OCI-LY1 (cell line): ENCODE data around the gene GOLGA1.

Experiments
- H2AFZ ChIP-seq: fragments of 200-600 bp; sonication (generic), shearing (Covaris generic); 2 replicates; pipeline ENCODE4 v1.6.0; 2014; ENCODE audit warnings: antibody characterized with exemption, mild to moderate bottlenecking, low read length
- H3F3A ChIP-seq: fragments of 200-600 bp; sonication (generic), shearing (Covaris generic); 2 replicates; pipeline ENCODE4 v1.6.0; 2014; ENCODE audit warnings: mild to moderate bottlenecking, antibody characterized with exemption, low read length, moderate library complexity; ENCODE audit not compliant: insufficient read depth
- H3K27ac ChIP-seq: fragments of 200-600 bp; sonication (generic); 2 replicates; pipeline ENCODE4 v1.5.1; 2014; ENCODE audit warnings: low read length, mixed run types, mild to moderate bottlenecking, low read depth; ENCODE audit not compliant: poor library complexity, severe bottlenecking
- H3K27me3 ChIP-seq: fragments of 200-600 bp; sonication (generic); 2 replicates; pipeline ENCODE4 v1.6.0; 2014; ENCODE audit warnings: antibody characterized with exemption, mild to moderate bottlenecking, low read length, moderate library complexity; ENCODE audit not compliant: insufficient read depth
- H3K36me3 ChIP-seq: fragments of 200-600 bp; sonication (generic); 2 replicates; pipeline ENCODE4 v1.6.1; 2014; ENCODE audit warnings: mild to moderate bottlenecking, antibody characterized with exemption, low read length, moderate library complexity, mixed read lengths; ENCODE audit not compliant: insufficient read depth
- H3K4me1 ChIP-seq: fragments of 200-600 bp; sonication (generic); 2 replicates; pipeline ENCODE4 v1.5.1; 2014; ENCODE audit warnings: mild to moderate bottlenecking, low read length, moderate library complexity; ENCODE audit not compliant: insufficient read depth, severe bottlenecking
- H3K4me2 ChIP-seq: fragments of 200-600 bp; sonication (generic), shearing (Covaris generic); 2 replicates; pipeline ENCODE4 v1.6.1; 2014; ENCODE audit warnings: low read length
- H3K4me3 ChIP-seq: fragments of 200-600 bp; sonication (generic); 2 replicates; pipeline ENCODE4 v1.5.1; 2014; ENCODE audit warnings: low read length, low read depth, mild to moderate bottlenecking, mixed read lengths; ENCODE audit not compliant: poor library complexity, severe bottlenecking
- H3K79me2 ChIP-seq: fragments of 200-600 bp; shearing (Covaris generic); 2 replicates; pipeline ENCODE4 v1.6.1; 2016; ENCODE audit warnings: mixed run types, low read length, mixed read lengths; ENCODE audit not compliant: insufficient read depth
- H3K9ac ChIP-seq: fragments of 200-600 bp; sonication (generic), shearing (Covaris generic); 2 replicates; pipeline ENCODE4 v1.6.1; 2014; ENCODE audit warnings: mild to moderate bottlenecking, low read length, mixed read lengths
- H3K9me2 ChIP-seq: fragments of 200-600 bp; sonication (generic), shearing (Covaris generic); 2 replicates; pipeline ENCODE4 v1.6.1; 2014; ENCODE audit warnings: low read depth, mild to moderate bottlenecking, low read length, mixed read lengths
- H3K9me3 ChIP-seq: fragments of 200-600 bp; shearing (Covaris generic); 2 replicates; pipeline ENCODE4 v1.6.1; 2014; ENCODE audit warnings: low read length, mixed read lengths
- H4K20me1 ChIP-seq: fragments of 200-600 bp; sonication (generic), shearing (Covaris generic); 2 replicates; pipeline ENCODE4 v1.6.0; 2016; ENCODE audit warnings: mild to moderate bottlenecking, low read length; ENCODE audit not compliant: insufficient read depth
- CTCF ChIP-seq: fragments of 200-600 bp; sonication (generic), shearing (Covaris generic); IDR thresholded peaks from 2 replicates; pipeline ENCODE4 v1.5.1; 2017; ENCODE audit warnings: mild to moderate bottlenecking, antibody characterized with exemption, low read length, moderate library complexity, mixed read lengths
- EZH2 ChIP-seq: fragments of 200-600 bp; sonication (generic), shearing (Covaris generic); IDR thresholded peaks from 2 replicates; pipeline ENCODE4 v1.8.0; 2017; ENCODE audit warnings: borderline replicate concordance, mixed run types, mild to moderate bottlenecking, antibody characterized with exemption, low read length, moderate library complexity, mixed read lengths

GOLGA1 gene

DNA sequence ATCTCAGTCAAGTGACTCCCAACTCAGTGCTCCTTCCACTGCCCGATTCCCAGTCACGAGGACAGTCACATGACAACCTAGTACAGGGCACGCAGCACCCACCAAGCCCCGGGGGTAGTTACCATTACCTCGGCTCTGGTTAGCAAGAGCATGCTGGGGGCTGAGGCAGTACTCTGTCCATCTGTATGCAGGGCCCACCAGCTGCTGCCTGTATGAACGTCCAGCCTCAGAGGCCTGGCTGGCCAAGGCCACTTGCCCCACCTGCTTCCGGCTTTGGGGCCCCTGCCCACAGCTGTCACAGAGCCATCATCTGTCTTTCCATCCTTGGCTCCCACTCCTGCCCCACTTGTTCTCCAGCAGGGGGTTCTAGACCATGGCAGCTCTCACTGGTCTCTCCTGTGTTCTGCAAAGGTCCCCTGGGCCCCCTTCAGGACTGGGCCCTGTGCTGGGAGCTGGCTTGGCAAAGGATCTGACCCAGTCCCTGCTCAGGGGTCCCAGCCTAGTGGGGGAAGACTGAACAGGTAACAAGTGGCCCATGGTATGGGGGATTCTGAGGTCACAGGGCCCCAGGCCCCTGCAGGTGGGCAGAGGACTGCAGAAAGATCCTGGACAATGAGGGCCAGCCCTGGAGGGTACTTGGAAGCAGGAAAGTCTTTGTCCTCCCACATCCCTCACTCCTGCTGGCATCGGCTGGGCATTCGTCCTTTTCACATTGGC, 82.4 kb downstream of the GOLGA1 start:
- H3K9me3 ChIP-seq: no peaks in the 10 kb centered on the region
- peaks cover 17% of the 10 kb centered on the region for H3K79me2 ChIP-seq
- H2AFZ ChIP-seq: no peak overlapping the region
- 0 out of 2 replicates have a peak, but pooled peaks cover 19% of the 10 kb centered on the region for H3F3A ChIP-seq
- no peaks in the 10 kb centered on the region for H3K27me3 ChIP-seq
- 0 out of 2 replicates have a peak, but pooled peaks have one; percentile 25 for TF ChIP-seq CTCF
- TF ChIP-seq EZH2: no peak
- H3K36me3 ChIP-seq: peaks cover 56% of the 10 kb centered on the region
- H3K4me1 ChIP-seq: peaks cover 42% of the 10 kb centered on the region
- H3K27ac ChIP-seq: peak overlapping the region; percentile 54
- no peaks in the 10 kb centered on the region for H3K9me2 ChIP-seq
- H3K4me3 ChIP-seq: peak overlapping the region; percentile 96
- H3K4me2 ChIP-seq: peak overlapping the region; percentile 95; the same call in 1 of the 2 replicates
- H3K9ac ChIP-seq: no peak overlapping the region; the same call in 1 of the 2 replicates
- H4K20me1 ChIP-seq: no peaks in the 10 kb centered on the region

DNA sequence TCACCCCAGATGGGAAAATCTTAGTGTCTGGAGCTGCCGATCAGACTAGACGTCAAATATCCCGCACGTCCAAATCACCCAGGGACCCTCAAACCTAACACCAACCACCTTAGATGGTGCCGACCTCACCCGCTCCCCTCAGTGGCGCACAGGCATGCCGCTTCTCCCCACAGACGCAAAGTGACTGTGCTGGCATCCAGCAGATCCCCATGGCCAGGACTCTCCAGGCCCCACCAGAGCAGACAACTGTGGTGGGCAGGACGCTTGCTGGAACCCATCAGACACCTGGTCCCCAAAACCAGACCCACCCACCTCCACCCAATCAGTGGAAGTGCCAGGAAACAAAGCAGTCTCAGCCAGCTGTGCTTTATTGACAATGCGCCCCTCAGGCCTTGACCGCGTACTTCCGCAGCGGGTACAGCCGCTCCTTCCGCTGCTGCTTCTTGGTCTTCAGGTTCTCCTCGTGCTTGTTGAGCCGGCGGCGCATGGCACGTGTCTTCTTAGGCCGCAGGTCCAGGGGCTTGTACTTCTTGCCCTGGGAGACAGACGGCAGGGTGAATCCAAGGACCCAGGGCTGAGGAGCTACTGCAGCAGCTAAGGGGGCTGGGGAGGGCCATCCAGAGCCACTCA, 83.2 kb downstream of the GOLGA1 start:
- H4K20me1 ChIP-seq: no peaks in the 10 kb centered on the region
- no peak for TF ChIP-seq CTCF
- no peak for TF ChIP-seq EZH2
- H3K27me3 ChIP-seq: no peaks in the 10 kb centered on the region
- H2AFZ ChIP-seq: no peak overlapping the region
- H3K79me2 ChIP-seq: peaks cover 17% of the 10 kb centered on the region
- H3K4me1 ChIP-seq: peaks cover 42% of the 10 kb centered on the region
- no peak overlapping the region for H3K9ac ChIP-seq
- no peaks in the 10 kb centered on the region for H3K9me2 ChIP-seq
- H3K4me2 ChIP-seq: no peak overlapping the region
- H3K4me3 ChIP-seq: peak overlapping the region; percentile 12
- peaks cover 56% of the 10 kb centered on the region for H3K36me3 ChIP-seq
- H3K27ac ChIP-seq: peak overlapping the region; percentile 54
- 0 out of 2 replicates have a peak, but pooled peaks cover 19% of the 10 kb centered on the region for H3F3A ChIP-seq
- H3K9me3 ChIP-seq: no peaks in the 10 kb centered on the region

DNA sequence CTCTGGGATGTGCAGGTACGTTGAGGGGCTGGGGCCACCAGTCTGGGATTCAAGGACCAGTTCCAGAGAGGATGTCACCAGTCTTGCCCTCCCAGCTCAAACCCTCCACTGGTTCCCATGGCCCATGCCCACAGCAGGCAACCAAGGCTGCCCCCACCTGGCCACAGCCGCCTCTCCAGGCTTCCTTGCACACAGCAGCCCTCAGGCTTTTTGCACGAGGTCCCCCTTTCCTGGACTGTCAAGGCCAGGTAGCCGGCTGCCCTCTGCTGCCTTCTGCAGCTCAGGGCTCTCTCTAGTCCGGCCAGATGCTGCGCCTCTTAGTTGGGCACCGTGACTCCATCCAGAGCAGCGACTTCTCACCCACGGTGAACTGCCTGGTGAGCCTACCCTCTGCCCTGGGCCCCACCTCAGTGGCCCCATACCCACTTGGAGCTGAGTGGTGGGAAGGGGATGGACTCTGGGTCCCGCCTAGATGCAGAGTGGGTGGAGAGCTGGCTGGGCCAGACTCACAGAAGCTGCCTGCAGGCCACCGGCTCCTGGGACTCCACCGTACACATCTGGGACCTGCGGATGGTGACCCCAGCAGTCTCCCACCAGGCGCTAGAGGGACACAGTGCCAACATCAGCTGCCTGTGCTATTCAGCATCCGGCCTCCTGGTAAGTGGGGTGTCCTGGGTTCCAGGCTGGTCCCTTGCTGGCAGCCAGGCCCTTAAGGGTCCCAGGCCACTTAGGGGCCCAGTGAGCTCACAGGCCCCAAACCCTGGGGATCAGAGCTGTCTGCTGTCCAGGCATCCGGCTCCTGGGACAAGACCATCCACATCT, 84.7 kb downstream of the GOLGA1 start:
- Histone ChIP-seq H3K27me3 (no peaks in the 10 kb centered on the region; the same call in 1 of the 2 replicates), H4K20me1 (no peaks in the 10 kb centered on the region), H3K9ac (no peak overlapping the region), H3K79me2 (peaks cover 12% of the 10 kb centered on the region), H3K27ac (no peak overlapping the region), H3K4me2 (no peak overlapping the region), H2AFZ (no peak overlapping the region), H3K9me2 (no peaks in the 10 kb centered on the region), H3K36me3 (peaks cover 52% of the 10 kb centered on the region), H3F3A (0 out of 2 replicates have a peak, but pooled peaks cover 19% of the 10 kb centered on the region), H3K4me1 (peaks cover 43% of the 10 kb centered on the region), H3K4me3 (no peak overlapping the region), H3K9me3 (no peaks in the 10 kb centered on the region)
- TF ChIP-seq CTCF: peak; percentile 47
- TF ChIP-seq EZH2: no peak
